HG02642 (cell line): ENCODE measurements around the gene ARHGAP24.
"Not testable (repeated sequence)": the region's sequence is repeated elsewhere in the genome, so short reads cannot be mapped to it uniquely, and the experiment has no call there.

Experiments used
- ATAC-seq: cut with Tn5 transposase; IDR thresholded peaks from one replicate; pipeline ENCODE4 v1.9.1; 2021; ENCODE audit warnings: mild to moderate bottlenecking; ENCODE audit not compliant: unreplicated experiment, poor library complexity

The ARHGAP24 gene

GRCh38 chr4:85869181-85869580 is 394.2 kb downstream of the ARHGAP24 start:
- no peak for ATAC-seq

GRCh38 chr4:85870298-85871083 is 395.5 kb downstream of the ARHGAP24 start:
- no peak for ATAC-seq

GRCh38 chr4:85873566-85873965 is 398.6 kb downstream of the ARHGAP24 start:
- no peak for ATAC-seq

GRCh38 chr4:85879518-85879917 is 404.6 kb downstream of the ARHGAP24 start:
- ATAC-seq = no peak

GRCh38 chr4:85883180-85883579 is 408.2 kb downstream of the ARHGAP24 start:
- no peak for ATAC-seq

- no peak for ATAC-seq
Observed at GRCh38 chr4:85884251-85884650, 409.3 kb downstream of the ARHGAP24 start.

- no peak for ATAC-seq
Observed at GRCh38 chr4:85886665-85887064, 411.7 kb downstream of the ARHGAP24 start.

- ATAC-seq = no peak
Observed at GRCh38 chr4:85889314-85889713, 414.4 kb downstream of the ARHGAP24 start.

GRCh38 chr4:85895755-85896154 is 420.8 kb downstream of the ARHGAP24 start:
- ATAC-seq = no peak

- ATAC-seq = no peak
Observed at GRCh38 chr4:85898231-85898630, 423.3 kb downstream of the ARHGAP24 start.

GRCh38 chr4:85901500-85901899 is 426.6 kb downstream of the ARHGAP24 start:
- no peak for ATAC-seq

GRCh38 chr4:85902647-85903046 is 427.7 kb downstream of the ARHGAP24 start:
- not testable (repeated sequence) for ATAC-seq

- no peak for ATAC-seq
Observed at GRCh38 chr4:85905761-85906160, 430.8 kb downstream of the ARHGAP24 start.

- no peak for ATAC-seq
Observed at GRCh38 chr4:85907001-85907400, 432.1 kb downstream of the ARHGAP24 start.

- ATAC-seq = no peak
Observed at GRCh38 chr4:85909851-85910250, 434.9 kb downstream of the ARHGAP24 start.

GRCh38 chr4:85910985-85911384 is 436.0 kb downstream of the ARHGAP24 start:
- ATAC-seq = no peak

- ATAC-seq = no peak
Observed at GRCh38 chr4:85913931-85914694, 439.2 kb downstream of the ARHGAP24 start.

GRCh38 chr4:85915570-85915969 is 440.6 kb downstream of the ARHGAP24 start:
- ATAC-seq = not testable (repeated sequence)

- ATAC-seq = no peak
Observed at GRCh38 chr4:85919200-85919887, 444.4 kb downstream of the ARHGAP24 start.

- ATAC-seq = no peak
Observed at GRCh38 chr4:85925071-85925470, 450.1 kb downstream of the ARHGAP24 start.
